AG09319 (cell line): ENCODE data around the gene DCAF5.

Experiments used
- DNase-seq: peaks from one replicate; pipeline ENCODE4 v3.0.0-alpha.2; 2010; ENCODE audit warnings: low read depth; ENCODE audit errors: extremely low read depth
- CTCF ChIP-seq: IDR thresholded peaks from 2 replicates; pipeline ENCODE4 v1.5.1; 2011; ENCODE audit warnings: low read depth, mild to moderate bottlenecking, inconsistent platforms, low read length, moderate library complexity

The DCAF5 gene

GRCh38 chr14:69044965-69045555 is 107.9 kb downstream of the DCAF5 start:
- no peak for TF ChIP-seq CTCF
- no peak for DNase-seq

GRCh38 chr14:69044296-69044695 is 108.6 kb downstream of the DCAF5 start:
- no peak for DNase-seq
- no peak for TF ChIP-seq CTCF

- no peak for DNase-seq
Measured at GRCh38 chr14:69043596-69044260, 109.2 kb downstream of the DCAF5 start.

GRCh38 chr14:69042787-69043444 is 110.0 kb downstream of the DCAF5 start:
- no peak for DNase-seq
- no peak for TF ChIP-seq CTCF

More at GRCh38 chr14:69043596-69044260, 109.2 kb downstream of the DCAF5 start:
- no peak for TF ChIP-seq CTCF

GRCh38 chr14:69042299-69042698 is 110.6 kb downstream of the DCAF5 start:
- no peak for TF ChIP-seq CTCF
- DNase-seq: no peak

- no peak for DNase-seq
- TF ChIP-seq CTCF: no peak
Measured at GRCh38 chr14:69041783-69042182, 111.1 kb downstream of the DCAF5 start.

- no peak for TF ChIP-seq CTCF
- DNase-seq: no peak
Measured at GRCh38 chr14:69040353-69040752, 112.6 kb downstream of the DCAF5 start.
